ENCODE data around the gene ST8SIA5. TPM values are rescaled to one million over a fixed set of nuclear protein-coding genes. Genes with fewer than 3 reads are reported as not detected.

The ST8SIA5 gene
- polyA plus RNA-seq, 3 donors = not detected

DNA sequence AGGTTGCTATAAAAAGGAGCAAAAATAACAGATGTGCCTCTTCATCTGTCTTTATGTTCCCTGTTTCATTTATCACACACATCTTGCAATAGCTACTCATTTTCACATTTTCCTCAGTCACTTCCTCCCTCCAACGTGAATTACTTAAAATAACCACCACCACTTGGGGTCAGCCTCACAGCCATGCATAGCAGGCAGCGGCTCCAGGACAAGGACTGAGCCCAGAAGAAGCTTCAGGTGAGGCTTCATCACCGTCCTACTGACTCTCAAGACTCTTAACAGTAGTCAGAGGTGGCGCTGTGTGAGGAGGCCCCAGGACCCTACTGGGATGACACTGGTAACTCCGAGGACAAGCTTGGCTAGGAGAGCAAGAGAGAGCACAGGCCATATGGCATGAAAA lies 15.5 kb upstream of the ST8SIA5 start:
- H2AFZ ChIP-seq (ENCODE audit: insufficient read depth, low read depth, low read length, poor library complexity, severe bottlenecking) = peak overlapping the region; percentile 26
- H4K20me1 ChIP-seq (ENCODE audit: insufficient read depth, low read length) = no peaks in the 10 kb centered on the region
- H3K4me1 ChIP-seq (ENCODE audit: control insufficient read depth in 1 of 2, insufficient read depth in 2 of 2, low read length in 2 of 2) = peaks cover 20 to 30% of the 10 kb centered on the region in 2 donors
- Mint-ChIP-seq H3K27me3 (ENCODE audit: low read depth in 3 of 3) (peaks cover 5 to 11% (median 6%) of the 10 kb centered on the region in 3 donors), H3K4me1 (peaks cover 35% of the 10 kb centered on the region), H3K27ac (no peak overlapping the region), H3K36me3 (no peaks in the 10 kb centered on the region), H3K4me3 (no peak overlapping the region), H3K9me3 (peaks cover 0 to 2% (median 0%) of the 10 kb centered on the region in 7 donors)
- intact Hi-C loops (cut with micrococcal nuclease) = no loop called here
- no peak overlapping the region for H3K9ac ChIP-seq (ENCODE audit: insufficient read depth, low read length, poor library complexity, severe bottlenecking)
- no peaks in the 10 kb centered on the region for H3K36me3 ChIP-seq (replicated peaks in 1 of 2; ENCODE audit: control insufficient read depth in 1 of 2, insufficient read depth in 2 of 2, low read length in 2 of 2)
- H3K9me3 ChIP-seq (replicated peaks in 1 of 2; ENCODE audit: control insufficient read depth in 1 of 2, insufficient read depth in 1 of 2, low read length in 2 of 2) = no peaks in the 10 kb centered on the region
- no peak overlapping the region for H3K4me3 ChIP-seq (replicated peaks in 1 of 3; ENCODE audit: low read depth in 2 of 3, low read length in 3 of 3)
- H3K27ac ChIP-seq (ENCODE audit: low read depth in 1 of 2, low read length in 2 of 2) = no peak overlapping the region
- DNase-seq = no peak
- no peaks in the 10 kb centered on the region for H3K79me2 ChIP-seq (ENCODE audit: insufficient read depth, low read length)
- TF ChIP-seq, protein P1, sequence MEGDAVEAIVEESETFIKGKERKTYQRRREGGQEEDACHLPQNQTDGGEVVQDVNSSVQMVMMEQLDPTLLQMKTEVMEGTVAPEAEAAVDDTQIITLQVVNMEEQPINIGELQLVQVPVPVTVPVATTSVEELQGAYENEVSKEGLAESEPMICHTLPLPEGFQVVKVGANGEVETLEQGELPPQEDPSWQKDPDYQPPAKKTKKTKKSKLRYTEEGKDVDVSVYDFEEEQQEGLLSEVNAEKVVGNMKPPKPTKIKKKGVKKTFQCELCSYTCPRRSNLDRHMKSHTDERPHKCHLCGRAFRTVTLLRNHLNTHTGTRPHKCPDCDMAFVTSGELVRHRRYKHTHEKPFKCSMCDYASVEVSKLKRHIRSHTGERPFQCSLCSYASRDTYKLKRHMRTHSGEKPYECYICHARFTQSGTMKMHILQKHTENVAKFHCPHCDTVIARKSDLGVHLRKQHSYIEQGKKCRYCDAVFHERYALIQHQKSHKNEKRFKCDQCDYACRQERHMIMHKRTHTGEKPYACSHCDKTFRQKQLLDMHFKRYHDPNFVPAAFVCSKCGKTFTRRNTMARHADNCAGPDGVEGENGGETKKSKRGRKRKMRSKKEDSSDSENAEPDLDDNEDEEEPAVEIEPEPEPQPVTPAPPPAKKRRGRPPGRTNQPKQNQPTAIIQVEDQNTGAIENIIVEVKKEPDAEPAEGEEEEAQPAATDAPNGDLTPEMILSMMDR (IDR thresholded peaks at IDR 0.05) = no peak
- no peaks in the 10 kb centered on the region for H3K27me3 ChIP-seq (ENCODE audit: control insufficient read depth in 2 of 2, insufficient read depth in 2 of 2, low read length in 2 of 2)
- no peak overlapping the region for H3K4me2 ChIP-seq (replicated peaks; ENCODE audit: extremely low read depth, low read length, poor library complexity, severe bottlenecking)
- WGBS (ENCODE audit: insufficient coverage) = 28% methylated on average over 5 of the region's 5 CpGs

DNA sequence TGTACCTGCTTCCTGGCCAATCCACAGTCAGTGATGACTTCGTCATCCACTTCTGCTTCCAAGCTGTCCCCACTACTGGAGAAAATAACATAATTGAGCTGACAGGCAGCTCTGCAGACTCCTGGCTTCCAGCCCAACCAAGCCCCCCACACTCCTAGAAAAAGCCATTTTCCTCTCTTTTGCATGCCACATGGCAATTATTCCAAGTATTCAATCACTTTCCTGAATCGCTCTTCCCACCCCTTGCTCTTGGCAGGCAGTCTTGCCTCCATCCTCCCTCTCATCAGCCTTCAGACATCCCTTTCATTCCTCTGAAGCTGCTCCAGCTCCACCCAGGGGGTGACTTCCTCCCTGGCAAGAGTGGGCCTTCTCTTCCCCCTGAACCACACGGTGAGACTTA lies 14.3 kb upstream of the ST8SIA5 start:
- intact Hi-C loops (cut with micrococcal nuclease) = no loop called here
- WGBS (ENCODE audit: insufficient coverage) = 50% methylated on average over 2 of the region's 3 CpGs
- Mint-ChIP-seq H3K27ac (peak overlapping the region in 2 of 7 donors; percentile 36 to 75), H3K4me3 (no peak overlapping the region), H3K27me3 (ENCODE audit: low read depth in 3 of 3) (peaks cover 5 to 11% (median 8%) of the 10 kb centered on the region in 3 donors), H3K9me3 (peaks cover 0 to 4% (median 0%) of the 10 kb centered on the region in 7 donors), H3K36me3 (no peaks in the 10 kb centered on the region), H3K4me1 (peaks cover 35% of the 10 kb centered on the region)
- Histone ChIP-seq H3K9me3 (replicated peaks in 1 of 2; ENCODE audit: control insufficient read depth in 1 of 2, insufficient read depth in 1 of 2, low read length in 2 of 2) (no peaks in the 10 kb centered on the region), H3K4me2 (replicated peaks; ENCODE audit: extremely low read depth, low read length, poor library complexity, severe bottlenecking) (no peak overlapping the region), H3K36me3 (replicated peaks in 1 of 2; ENCODE audit: control insufficient read depth in 1 of 2, insufficient read depth in 2 of 2, low read length in 2 of 2) (no peaks in the 10 kb centered on the region), H3K27me3 (ENCODE audit: control insufficient read depth in 2 of 2, insufficient read depth in 2 of 2, low read length in 2 of 2) (no peaks in the 10 kb centered on the region), H2AFZ (ENCODE audit: insufficient read depth, low read depth, low read length, poor library complexity, severe bottlenecking) (no peak overlapping the region), H4K20me1 (ENCODE audit: insufficient read depth, low read length) (no peaks in the 10 kb centered on the region), H3K9ac (ENCODE audit: insufficient read depth, low read length, poor library complexity, severe bottlenecking) (no peak overlapping the region), H3K4me3 (replicated peaks in 1 of 3; ENCODE audit: low read depth in 2 of 3, low read length in 3 of 3) (no peak overlapping the region), H3K4me1 (ENCODE audit: control insufficient read depth in 1 of 2, insufficient read depth in 2 of 2, low read length in 2 of 2) (peaks cover 20 to 30% of the 10 kb centered on the region in 2 donors), H3K79me2 (ENCODE audit: insufficient read depth, low read length) (no peaks in the 10 kb centered on the region), H3K27ac (ENCODE audit: low read depth in 1 of 2, low read length in 2 of 2) (no peak overlapping the region)
- TF ChIP-seq, protein P1 (IDR thresholded peaks at IDR 0.05) = no peak
- no peak for DNase-seq

All from CD14-positive monocyte (primary cell).